ENCODE results near the gene NARF.

- TF ChIP-seq, protein P1, sequence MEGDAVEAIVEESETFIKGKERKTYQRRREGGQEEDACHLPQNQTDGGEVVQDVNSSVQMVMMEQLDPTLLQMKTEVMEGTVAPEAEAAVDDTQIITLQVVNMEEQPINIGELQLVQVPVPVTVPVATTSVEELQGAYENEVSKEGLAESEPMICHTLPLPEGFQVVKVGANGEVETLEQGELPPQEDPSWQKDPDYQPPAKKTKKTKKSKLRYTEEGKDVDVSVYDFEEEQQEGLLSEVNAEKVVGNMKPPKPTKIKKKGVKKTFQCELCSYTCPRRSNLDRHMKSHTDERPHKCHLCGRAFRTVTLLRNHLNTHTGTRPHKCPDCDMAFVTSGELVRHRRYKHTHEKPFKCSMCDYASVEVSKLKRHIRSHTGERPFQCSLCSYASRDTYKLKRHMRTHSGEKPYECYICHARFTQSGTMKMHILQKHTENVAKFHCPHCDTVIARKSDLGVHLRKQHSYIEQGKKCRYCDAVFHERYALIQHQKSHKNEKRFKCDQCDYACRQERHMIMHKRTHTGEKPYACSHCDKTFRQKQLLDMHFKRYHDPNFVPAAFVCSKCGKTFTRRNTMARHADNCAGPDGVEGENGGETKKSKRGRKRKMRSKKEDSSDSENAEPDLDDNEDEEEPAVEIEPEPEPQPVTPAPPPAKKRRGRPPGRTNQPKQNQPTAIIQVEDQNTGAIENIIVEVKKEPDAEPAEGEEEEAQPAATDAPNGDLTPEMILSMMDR (IDR thresholded peaks at IDR 0.05; ENCODE audit: extremely low read depth in 1 of 2, insufficient read depth in 1 of 2, low read depth in 1 of 2, low read length in 2 of 2), result no peak
- TF ChIP-seq FOS (IDR thresholded peaks at IDR 0.05; ENCODE audit: borderline replicate concordance, insufficient read depth, low read length) (no peak), POLR2A (IDR thresholded peaks at IDR 0.05; ENCODE audit: low read depth, low read length) (no peak), POLR2AphosphoS5 (IDR thresholded peaks at IDR 0.05; ENCODE audit: insufficient read depth, low read depth, low read length) (no peak)
Measured at GRCh38 chr17:82487910-82488309, 29.4 kb downstream of the NARF start.

All from endothelial cell of umbilical vein (primary cell).